NCI-H1694 (cell line): ENCODE results near the gene GPR82.
"Not testable (repeated sequence)": the region's sequence is repeated elsewhere in the genome, so short reads cannot be mapped to it uniquely, and the experiment has no call there.

Source experiments
- DNase-seq: peaks from one replicate; lab custom pipeline; 2025; lab: John Stamatoyannopoulos, UW

Gene GPR82

GRCh38 chrX:41723826-41724225 is at the start of gene GPR82:
Gene GPR82 (plus strand): TSS chrX:41724181. CDS start chrX:41727027, 2,846 bp downstream.
- DNase-seq = no peak

GRCh38 chrX:41676361-41676760 is 47.6 kb upstream of the GPR82 start:
- not testable (repeated sequence) for DNase-seq

GRCh38 chrX:41677183-41678060 is 46.6 kb upstream of the GPR82 start:
- DNase-seq = no peak

- no peak for DNase-seq
Observed at GRCh38 chrX:41684138-41684537, 39.8 kb upstream of the GPR82 start.

GRCh38 chrX:41684940-41685339 is 39.0 kb upstream of the GPR82 start:
- no peak for DNase-seq

GRCh38 chrX:41686788-41687187 is 37.2 kb upstream of the GPR82 start:
- DNase-seq = no peak

GRCh38 chrX:41688156-41688555 is 35.8 kb upstream of the GPR82 start:
- no peak for DNase-seq

GRCh38 chrX:41688835-41689234 is 35.1 kb upstream of the GPR82 start, which contains the start of gene GPR34:
Gene GPR34 (plus strand): TSS chrX:41688973. CDS start chrX:41695634, 6,661 bp downstream.
- no peak for DNase-seq

GRCh38 chrX:41689711-41690110 is 34.3 kb upstream of the GPR82 start:
- no peak for DNase-seq

GRCh38 chrX:41692162-41692749 is 31.7 kb upstream of the GPR82 start:
- no peak for DNase-seq

- no peak for DNase-seq
Observed at GRCh38 chrX:41693024-41693423, 31.0 kb upstream of the GPR82 start.

GRCh38 chrX:41695426-41695825 is 28.6 kb upstream of the GPR82 start:
- no peak for DNase-seq

- no peak for DNase-seq
Observed at GRCh38 chrX:41703574-41704029, 20.4 kb upstream of the GPR82 start.

- no peak for DNase-seq
Observed at GRCh38 chrX:41705042-41705441, 18.9 kb upstream of the GPR82 start.

GRCh38 chrX:41705680-41706374 is 18.2 kb upstream of the GPR82 start:
- DNase-seq = no peak

GRCh38 chrX:41707218-41707617 is 16.8 kb upstream of the GPR82 start:
- DNase-seq = no peak

GRCh38 chrX:41708486-41708885 is 15.5 kb upstream of the GPR82 start:
- DNase-seq = no peak

GRCh38 chrX:41711021-41711667 is 12.8 kb upstream of the GPR82 start:
- no peak for DNase-seq

- no peak for DNase-seq
Observed at GRCh38 chrX:41716222-41716621, 7.8 kb upstream of the GPR82 start.

GRCh38 chrX:41716767-41717473 is 7.1 kb upstream of the GPR82 start:
- DNase-seq = no peak

- DNase-seq = no peak
Observed at GRCh38 chrX:41718481-41719235, 5.3 kb upstream of the GPR82 start.
